OCI-LY3 (cell line): ENCODE data around the gene PRMT1.

Experiments
- H2AFZ ChIP-seq: fragments of 200-600, 300-600 bp; shearing (Covaris generic); 2 replicates; pipeline ENCODE4 v1.6.0; 2014; ENCODE audit warnings: antibody characterized with exemption, low read depth, low read length
- H3K27ac ChIP-seq: fragments of 200-600, 300-600 bp; sonication (generic); 2 replicates; pipeline ENCODE4 v1.5.1; 2014; ENCODE audit warnings: mild to moderate bottlenecking, low read length, moderate library complexity, mixed read lengths
- H3K27me3 ChIP-seq: fragments of 200-600, 300-600 bp; sonication (generic); 2 replicates; pipeline ENCODE4 v1.6.1; 2014; ENCODE audit warnings: low read depth, low read length, mixed read lengths
- H3K36me3 ChIP-seq: fragments of 200-600, 300-600 bp; sonication (generic); replicated peaks from 2 replicates; pipeline ENCODE3; 2014; ENCODE audit warnings: low read depth, low read length, mixed read lengths
- H3K4me1 ChIP-seq: fragments of 300-600, 200-600 bp; sonication (generic); 2 replicates; pipeline ENCODE4 v1.6.1; 2014; ENCODE audit warnings: low read length, mixed read lengths
- H3K4me2 ChIP-seq: fragments of 200-600, 300-600 bp; sonication (generic); 2 replicates; pipeline ENCODE4 v1.6.1; 2014; ENCODE audit warnings: low read length, mixed read lengths
- H3K4me3 ChIP-seq: fragments of 300-600, 200-600 bp; sonication (generic); 2 replicates; pipeline ENCODE4 v1.5.1; 2014; ENCODE audit warnings: antibody characterized with exemption, mild to moderate bottlenecking, low read length, moderate library complexity
- H3K79me2 ChIP-seq: fragments of 300-600, 200-600 bp; shearing (Covaris generic); 2 replicates; pipeline ENCODE4 v1.6.1; 2014; ENCODE audit warnings: mild to moderate bottlenecking, low read length, mixed read lengths
- H3K9ac ChIP-seq: fragments of 300-600, 200-600 bp; shearing (Covaris generic); 2 replicates; pipeline ENCODE4 v1.6.0; 2014; ENCODE audit warnings: mild to moderate bottlenecking, low read length, moderate library complexity
- H3K9me3 ChIP-seq: fragments of 200-600, 300-600 bp; shearing (Covaris generic); 2 replicates; pipeline ENCODE4 v1.6.1; 2014; ENCODE audit warnings: low read length, mixed read lengths; ENCODE audit not compliant: insufficient read depth
- H4K20me1 ChIP-seq: fragments of 200-600, 300-600 bp; sonication (generic); 2 replicates; pipeline ENCODE4 v1.6.1; 2016; ENCODE audit warnings: low read length, mixed read lengths; ENCODE audit not compliant: insufficient read depth
- EZH2phosphoT487 ChIP-seq: fragments of 200-600 bp; shearing (Covaris generic); IDR thresholded peaks from 2 replicates; pipeline ENCODE4 v1.6.1; 2018; ENCODE audit warnings: antibody characterized with exemption, mixed run types, low read depth
- TF ChIP-seq, protein P1 (sequence below): fragments of 200-600, 300-600 bp; sonication (generic); IDR thresholded peaks from 2 replicates; pipeline ENCODE4 v1.5.1; 2014; ENCODE audit warnings: antibody characterized with exemption, low read length, low read depth

Gene PRMT1

DNA sequence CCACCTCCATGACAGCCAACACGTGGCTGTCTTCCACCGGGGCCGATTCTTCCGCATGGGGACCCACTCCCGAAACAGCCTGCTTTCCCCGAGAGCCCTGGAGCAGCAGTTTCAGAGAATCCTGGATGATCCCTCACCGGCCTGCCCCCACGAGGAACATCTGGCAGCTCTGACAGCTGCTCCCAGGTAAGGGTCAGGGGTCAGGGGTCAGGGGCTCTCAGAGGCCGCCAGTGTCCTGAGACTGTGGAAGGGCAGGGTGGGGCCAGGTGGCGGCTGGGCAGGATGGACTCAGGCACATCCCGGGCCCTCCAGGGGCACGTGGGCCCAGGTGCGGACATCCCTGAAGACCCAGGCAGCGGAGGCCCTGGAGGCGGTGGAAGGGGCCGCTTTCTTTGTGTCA is 28.8 kb downstream of the PRMT1 start:
- no peaks in the 10 kb centered on the region for H4K20me1 ChIP-seq
- H3K4me2 ChIP-seq = no peak overlapping the region
- no peaks in the 10 kb centered on the region for H3K9me3 ChIP-seq
- H3K4me3 ChIP-seq = no peak overlapping the region
- H3K9ac ChIP-seq = no peak overlapping the region
- H3K36me3 ChIP-seq = no peaks in the 10 kb centered on the region
- no peaks in the 10 kb centered on the region for H3K27me3 ChIP-seq
- H3K4me1 ChIP-seq = no peaks in the 10 kb centered on the region
- no peaks in the 10 kb centered on the region for H3K79me2 ChIP-seq
- H3K27ac ChIP-seq = no peak overlapping the region
- TF ChIP-seq, protein P1, sequence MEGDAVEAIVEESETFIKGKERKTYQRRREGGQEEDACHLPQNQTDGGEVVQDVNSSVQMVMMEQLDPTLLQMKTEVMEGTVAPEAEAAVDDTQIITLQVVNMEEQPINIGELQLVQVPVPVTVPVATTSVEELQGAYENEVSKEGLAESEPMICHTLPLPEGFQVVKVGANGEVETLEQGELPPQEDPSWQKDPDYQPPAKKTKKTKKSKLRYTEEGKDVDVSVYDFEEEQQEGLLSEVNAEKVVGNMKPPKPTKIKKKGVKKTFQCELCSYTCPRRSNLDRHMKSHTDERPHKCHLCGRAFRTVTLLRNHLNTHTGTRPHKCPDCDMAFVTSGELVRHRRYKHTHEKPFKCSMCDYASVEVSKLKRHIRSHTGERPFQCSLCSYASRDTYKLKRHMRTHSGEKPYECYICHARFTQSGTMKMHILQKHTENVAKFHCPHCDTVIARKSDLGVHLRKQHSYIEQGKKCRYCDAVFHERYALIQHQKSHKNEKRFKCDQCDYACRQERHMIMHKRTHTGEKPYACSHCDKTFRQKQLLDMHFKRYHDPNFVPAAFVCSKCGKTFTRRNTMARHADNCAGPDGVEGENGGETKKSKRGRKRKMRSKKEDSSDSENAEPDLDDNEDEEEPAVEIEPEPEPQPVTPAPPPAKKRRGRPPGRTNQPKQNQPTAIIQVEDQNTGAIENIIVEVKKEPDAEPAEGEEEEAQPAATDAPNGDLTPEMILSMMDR = no peak
- TF ChIP-seq EZH2phosphoT487 = no peak
- H2AFZ ChIP-seq = no peak overlapping the region

DNA sequence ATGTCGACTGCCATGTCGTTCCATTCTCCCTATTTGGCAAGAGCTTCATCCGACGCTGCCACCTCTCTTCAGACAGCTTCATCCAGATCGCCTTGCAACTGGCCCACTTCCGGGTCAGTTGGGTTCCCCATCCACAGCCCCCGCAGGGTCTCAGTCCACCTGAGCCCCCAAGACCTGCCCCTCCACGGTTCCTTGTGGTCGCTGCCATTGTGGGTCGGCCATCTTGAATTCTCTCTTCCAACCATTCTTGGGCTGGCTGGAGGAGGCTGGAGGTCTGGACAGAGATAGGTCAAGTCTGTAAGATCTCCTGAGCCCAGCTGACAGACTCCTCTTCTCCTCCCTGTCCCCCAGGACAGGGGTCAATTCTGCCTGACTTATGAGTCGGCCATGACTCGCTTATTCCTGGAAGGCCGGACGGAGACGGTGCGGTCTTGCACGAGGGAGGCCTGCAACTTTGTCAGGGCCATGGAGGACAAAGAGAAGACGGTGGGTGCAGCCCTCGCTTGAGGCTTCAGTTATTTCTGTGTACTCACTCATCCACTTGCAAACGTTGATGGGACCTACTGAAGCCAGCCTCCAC is 33.4 kb downstream of the PRMT1 start:
- Histone ChIP-seq H3K27me3 (no peaks in the 10 kb centered on the region), H3K9me3 (no peaks in the 10 kb centered on the region), H3K36me3 (no peaks in the 10 kb centered on the region), H3K79me2 (no peaks in the 10 kb centered on the region), H3K4me3 (no peak overlapping the region), H3K9ac (no peak overlapping the region), H3K4me1 (no peaks in the 10 kb centered on the region), H3K27ac (no peak overlapping the region), H3K4me2 (no peak overlapping the region), H4K20me1 (no peaks in the 10 kb centered on the region), H2AFZ (no peak overlapping the region)
- TF ChIP-seq, protein P1 = no peak
- TF ChIP-seq EZH2phosphoT487 = no peak

DNA sequence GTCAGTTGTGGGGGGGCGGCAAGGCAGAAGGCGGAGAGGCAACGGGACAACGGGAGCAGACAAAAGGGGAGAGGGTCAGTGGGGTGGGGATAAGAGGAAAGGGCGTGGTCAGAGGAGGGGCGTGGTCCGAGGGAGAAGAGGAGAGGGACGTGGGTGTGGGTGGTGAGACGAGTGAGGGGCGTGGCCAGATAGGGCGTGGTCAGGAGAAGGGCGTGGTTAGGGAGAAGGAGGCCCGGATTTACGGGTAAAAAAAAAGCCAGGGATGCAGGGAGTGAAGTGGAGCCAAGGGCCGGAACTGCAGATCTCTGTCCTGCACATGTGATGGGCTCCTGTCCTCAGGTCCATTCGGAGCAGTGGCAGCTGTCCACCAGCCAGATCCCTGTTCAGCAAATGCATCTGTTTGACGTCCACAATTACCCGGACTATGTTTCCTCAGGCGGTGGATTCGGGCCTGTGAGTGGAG is 35.4 kb downstream of the PRMT1 start:
- no peak overlapping the region for H3K9ac ChIP-seq
- H3K4me2 ChIP-seq = no peak overlapping the region
- no peak overlapping the region for H2AFZ ChIP-seq
- no peaks in the 10 kb centered on the region for H3K79me2 ChIP-seq
- H3K36me3 ChIP-seq = no peaks in the 10 kb centered on the region
- H3K4me3 ChIP-seq = no peak overlapping the region
- no peaks in the 10 kb centered on the region for H3K27me3 ChIP-seq
- H3K4me1 ChIP-seq = peaks cover 2% of the 10 kb centered on the region; the same call in 1 of the 2 replicates
- no peak overlapping the region for H3K27ac ChIP-seq
- H4K20me1 ChIP-seq = no peaks in the 10 kb centered on the region
- H3K9me3 ChIP-seq = no peaks in the 10 kb centered on the region
- TF ChIP-seq, protein P1 = no peak
- TF ChIP-seq EZH2phosphoT487 = no peak

DNA sequence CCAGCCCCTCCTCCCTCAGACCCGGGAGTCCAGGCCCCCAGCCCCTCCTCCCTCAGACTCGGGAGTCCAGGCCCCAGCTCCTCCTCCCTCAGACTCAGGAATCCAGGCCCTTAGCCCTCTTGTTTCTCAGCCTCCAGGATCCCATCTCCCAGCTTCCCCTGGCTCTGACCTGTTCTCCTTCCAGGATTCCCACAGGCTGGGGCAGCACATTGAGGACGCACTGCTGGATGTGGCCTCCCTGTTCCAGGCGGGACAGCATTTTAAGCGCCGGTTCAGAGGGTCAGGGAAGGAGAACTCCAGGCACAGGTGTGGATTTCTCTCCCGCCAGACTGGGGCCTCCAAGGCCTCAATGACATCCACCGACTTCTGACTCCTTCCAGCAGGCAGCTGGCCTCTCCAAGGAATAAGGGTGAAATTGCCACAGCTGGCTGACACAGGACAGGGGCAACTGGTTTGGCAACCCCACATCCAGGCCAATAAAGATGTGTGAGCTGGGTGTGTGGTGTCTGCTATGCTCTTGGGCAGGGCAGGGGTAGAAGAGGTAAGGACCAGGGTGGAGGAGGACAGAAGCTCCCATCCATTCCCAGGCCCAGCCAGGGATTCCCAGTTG is 36.3 kb downstream of the PRMT1 start:
- no peak overlapping the region for H3K9ac ChIP-seq
- no peak for TF ChIP-seq EZH2phosphoT487
- TF ChIP-seq, protein P1 = no peak

More for the DNA sequence above, 36.3 kb downstream of the PRMT1 start:
- no peak overlapping the region for H3K4me2 ChIP-seq
- no peaks in the 10 kb centered on the region for H3K9me3 ChIP-seq
- no peaks in the 10 kb centered on the region for H3K27me3 ChIP-seq
- no peak overlapping the region for H3K27ac ChIP-seq
- H4K20me1 ChIP-seq = no peaks in the 10 kb centered on the region
- peaks cover 4% of the 10 kb centered on the region; the same call in 1 of the 2 replicates for H3K4me1 ChIP-seq
- H2AFZ ChIP-seq = no peak overlapping the region
- no peak overlapping the region for H3K4me3 ChIP-seq
- no peaks in the 10 kb centered on the region for H3K79me2 ChIP-seq
- no peaks in the 10 kb centered on the region for H3K36me3 ChIP-seq
